A172 (cell line): ENCODE results near the gene GYPC. TPM values are rescaled to one million over a fixed set of nuclear protein-coding genes. Genes with fewer than 3 reads are reported as not detected.
"Not testable (repeated sequence)": the region's sequence is repeated elsewhere in the genome, so short reads cannot be mapped to it uniquely, and the experiment has no call there.

ENCODE experiments used
- DNase-seq: peaks from one replicate; pipeline ENCODE4 v3.0.0-alpha.2; 2015; ENCODE audit warnings: low spot score
- total RNA-seq: library from RNA; depleted of rRNA; stranded (reverse); fragments of >200 nt; shearing (Covaris generic); gene quantifications from 2 replicates; pipeline ENCODE4 v1.2.3, GENCODE V29; 2014

The GYPC gene
- total RNA-seq, 1 experiment from 2014 or later: 44.7 TPM

DNA sequence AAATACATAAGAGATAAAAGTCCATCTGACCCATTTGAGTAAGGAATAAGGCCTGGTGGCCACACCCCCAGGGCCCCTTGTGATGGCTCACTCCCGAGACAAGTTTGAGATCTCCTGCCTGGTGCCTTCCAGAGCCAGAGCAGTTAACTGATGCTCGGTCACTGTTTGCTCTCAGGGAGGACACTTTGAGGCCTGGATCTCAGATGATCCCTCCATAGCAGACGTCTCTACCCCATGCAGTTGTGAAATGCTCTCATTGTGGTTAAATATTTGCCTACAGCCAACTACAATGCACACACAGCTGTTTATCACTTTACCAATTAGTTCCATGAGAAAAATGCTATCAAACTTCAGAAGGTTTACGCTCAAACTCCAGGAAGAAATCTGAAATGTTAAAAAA, 12.3 kb downstream of the GYPC start:
- no peak for DNase-seq

DNA sequence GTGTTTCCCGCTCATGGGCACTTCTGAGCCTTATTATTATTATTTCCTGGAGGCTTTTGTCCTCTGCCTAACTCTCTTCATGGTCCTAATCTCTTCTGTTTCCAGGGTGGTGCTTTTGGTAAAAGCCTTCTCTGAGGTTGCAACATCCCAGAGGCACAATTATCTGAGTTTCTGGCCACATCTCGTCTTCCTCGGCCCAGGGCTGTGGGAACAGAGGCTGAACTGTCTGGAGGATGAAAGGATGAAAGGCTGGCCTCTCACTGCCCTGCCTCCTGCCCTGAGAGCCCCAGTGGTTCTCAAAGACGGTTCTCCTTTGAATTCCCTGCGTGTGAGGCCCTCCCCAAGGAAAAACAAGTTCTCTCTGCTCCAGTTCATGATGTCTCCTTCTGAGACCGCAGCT, 13.8 kb downstream of the GYPC start:
- DNase-seq: no peak

DNA sequence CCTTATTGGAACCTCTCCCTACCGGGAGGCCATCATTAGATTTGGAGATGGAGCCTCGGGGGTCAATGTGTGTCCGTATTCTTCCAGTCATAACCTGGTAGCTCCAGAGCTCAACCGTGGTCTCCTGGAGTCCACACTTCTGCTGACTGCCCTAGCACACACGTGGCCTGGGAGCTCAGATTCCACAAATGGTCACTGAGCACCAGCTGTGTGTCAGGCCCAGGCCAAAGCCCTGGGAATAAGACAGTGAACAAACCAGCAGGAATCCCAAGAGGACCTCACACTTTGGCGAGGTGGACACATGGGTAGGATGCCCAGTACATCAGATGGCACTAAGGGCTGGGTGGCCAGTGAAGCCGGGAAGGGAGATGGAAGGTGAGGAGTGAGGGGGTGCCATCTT, 15.5 kb downstream of the GYPC start:
- DNase-seq: no peak

DNA sequence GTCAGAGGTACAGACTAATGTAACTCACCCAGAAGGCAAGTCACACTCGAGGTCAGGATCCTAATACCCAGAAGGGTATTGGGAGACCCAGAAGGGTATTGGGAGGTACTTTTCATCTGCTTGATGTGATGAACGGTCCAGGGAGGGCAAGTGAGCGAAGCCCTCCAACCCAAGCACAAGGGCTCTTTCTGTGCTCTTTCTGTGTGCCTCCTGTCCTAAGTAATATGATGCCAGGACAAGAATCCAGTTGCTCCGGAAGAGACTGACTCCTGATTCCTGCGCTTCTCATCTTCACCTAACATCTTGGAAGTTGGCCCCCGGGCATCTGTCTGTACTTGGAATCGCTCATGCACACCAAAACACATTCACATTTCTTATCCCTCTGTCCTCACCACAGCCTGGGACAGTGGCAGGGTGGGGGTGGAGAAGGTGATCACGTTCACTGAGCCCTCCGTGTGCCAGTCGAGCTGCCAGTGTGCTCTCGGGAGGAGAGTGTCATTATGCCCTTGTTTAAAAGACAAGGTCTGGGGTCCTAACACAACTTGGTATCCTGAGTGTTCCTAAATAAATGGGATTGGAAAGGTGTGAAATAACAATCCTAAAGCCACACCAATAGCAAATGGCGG, 17.1 kb downstream of the GYPC start:
- no peak for DNase-seq

DNA sequence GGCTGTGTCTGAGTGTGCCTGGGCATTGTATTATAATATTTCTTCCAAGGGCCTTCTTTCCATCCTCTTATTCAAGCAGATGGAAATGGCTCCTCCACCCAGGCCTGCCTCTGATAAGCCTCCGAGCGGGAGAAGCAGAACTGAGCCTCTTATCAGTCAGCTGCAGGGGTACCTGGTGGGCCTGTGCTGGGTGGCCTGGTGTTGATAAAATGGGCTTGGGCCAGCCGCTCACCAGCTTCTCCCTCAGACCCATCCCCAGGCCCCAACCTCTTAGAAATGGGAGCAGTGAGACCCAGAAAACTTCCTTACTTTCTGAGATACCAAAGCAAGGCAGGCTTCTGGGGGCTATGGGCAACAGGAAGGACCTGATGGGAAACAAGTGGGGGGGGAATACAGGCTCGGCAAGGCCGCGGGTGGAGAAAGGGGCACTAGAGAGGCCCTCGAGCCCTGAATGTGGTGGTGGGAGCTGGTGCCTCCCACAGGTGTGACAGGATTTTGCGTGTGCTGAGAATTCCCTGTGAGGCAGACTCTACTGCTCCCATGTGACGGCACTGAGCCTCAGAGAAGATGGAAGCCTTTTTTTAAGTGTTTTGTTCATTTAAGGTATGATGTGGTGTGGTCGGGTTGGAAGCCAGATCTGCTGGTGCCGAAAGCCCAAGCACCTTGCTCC, 18.3 kb downstream of the GYPC start:
- no peak for DNase-seq

DNA sequence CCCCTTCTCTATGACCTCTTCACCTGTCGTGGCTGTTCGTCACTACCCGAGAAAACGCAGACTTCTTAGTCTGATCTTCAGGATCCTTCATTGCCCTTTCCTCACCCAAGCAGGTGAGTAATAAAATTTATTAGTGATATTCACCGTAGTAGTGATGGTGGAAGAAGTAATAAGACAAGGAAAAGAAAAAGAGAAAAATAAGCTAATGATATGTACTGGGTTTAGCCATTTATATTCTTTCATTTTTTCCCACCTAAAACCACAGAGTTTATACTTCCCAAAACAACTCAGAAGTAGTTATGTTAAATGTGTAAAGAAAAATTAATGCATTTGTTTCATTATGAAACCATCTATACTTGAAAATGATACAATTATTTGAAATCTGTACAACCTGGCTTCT, 19.7 kb downstream of the GYPC start:
- DNase-seq: no peak

DNA sequence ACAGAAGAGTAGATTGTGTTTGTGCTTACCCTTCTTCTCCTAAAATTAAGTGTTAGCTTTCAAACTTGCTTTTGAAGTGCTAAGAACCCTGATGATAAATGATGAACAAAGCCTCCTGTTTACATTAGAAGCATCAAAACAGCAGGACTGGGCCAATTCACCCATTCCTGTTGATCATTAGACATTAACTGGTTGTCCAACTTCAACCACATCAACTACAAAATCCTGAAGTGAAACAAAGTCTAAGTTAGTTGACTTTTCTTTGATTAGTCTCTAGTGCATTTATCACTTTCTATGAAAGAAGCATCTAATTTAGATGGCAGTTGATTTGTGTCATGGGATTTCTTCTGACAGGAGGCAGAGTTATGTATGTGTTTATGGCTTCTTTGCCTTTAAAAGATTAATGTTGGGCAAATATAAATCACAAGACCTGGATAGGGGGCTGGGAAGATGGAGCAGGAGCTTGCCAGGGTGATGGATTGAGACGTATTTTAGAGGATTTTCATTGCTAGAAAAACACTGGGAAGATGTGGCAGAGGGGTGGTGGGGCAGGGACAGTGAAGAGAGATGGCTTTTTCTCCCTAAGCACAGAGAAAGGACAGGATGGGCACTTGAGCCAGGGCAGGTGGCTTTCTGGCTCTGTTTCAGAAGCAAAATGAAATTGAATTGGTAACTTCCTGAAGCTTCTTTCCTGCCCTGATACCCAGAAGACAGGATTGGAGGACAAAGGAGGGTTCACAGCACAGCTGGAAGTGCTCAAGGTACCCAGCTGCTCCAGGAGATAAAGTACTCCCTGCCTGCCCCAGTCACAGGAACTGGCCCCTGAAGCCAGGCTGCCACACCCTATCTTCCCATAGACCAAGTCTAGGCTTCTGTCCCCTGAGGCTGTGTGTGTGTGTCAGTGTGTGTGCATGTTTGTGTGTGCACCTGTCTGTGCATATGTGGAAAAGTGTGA, 20.5 kb downstream of the GYPC start:
- no peak for DNase-seq

DNA sequence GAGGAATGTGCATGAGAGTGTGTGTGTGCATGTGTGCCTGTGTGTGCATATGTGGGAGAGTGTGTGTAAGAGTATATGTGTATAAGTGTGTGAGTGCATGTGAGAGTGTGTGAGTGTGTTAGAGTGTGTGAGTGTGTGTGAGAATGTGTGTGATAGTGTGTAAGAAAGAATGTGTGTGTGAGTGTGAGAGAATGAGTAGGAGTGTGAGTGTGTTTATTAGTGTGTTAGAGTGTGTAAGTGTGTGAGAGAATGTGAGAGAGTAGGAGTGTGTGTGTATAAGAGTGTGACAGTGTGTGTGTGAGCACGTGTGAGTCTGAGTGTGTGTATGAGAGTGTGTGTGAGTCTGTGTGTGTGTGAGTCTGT, 21.2 kb downstream of the GYPC start:
- DNase-seq: no peak

DNA sequence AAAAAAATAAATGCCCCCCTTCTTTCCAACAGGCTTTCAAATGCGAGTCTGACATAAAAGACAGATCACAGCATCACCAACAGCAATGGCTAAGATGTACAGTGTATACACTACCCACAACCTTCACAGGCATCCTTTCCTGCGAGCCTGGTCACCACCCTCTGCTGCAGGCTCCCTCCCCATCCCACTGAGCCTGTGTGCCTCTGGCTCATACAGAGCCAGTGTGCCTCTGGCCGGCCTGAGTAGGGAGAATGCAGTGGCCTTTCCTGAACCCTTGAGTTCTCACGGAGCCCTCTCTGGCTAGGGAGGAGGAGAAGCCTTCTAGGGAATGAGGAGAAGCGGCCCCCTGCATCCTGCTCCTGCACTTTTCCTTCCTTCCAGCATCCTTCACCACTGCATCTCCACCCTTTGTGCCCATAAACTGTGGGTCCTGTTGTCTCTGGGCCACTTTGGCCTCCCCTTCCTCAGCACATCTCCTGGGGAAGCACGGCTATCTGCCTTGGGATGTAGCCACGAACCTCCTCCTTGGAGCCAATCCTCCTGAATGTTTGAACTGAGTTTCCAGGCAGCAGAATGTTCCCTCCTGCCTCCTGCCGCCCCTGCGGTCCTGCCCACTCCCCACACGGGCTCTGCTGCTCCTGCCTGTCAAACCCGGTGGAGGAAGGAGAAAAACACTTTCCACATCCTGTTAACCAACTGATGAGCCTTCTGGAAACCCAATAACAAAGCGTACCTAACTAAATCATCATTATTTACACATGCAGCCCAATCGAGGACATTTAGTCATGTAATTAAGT, 22.5 kb downstream of the GYPC start:
- no peak for DNase-seq

DNA sequence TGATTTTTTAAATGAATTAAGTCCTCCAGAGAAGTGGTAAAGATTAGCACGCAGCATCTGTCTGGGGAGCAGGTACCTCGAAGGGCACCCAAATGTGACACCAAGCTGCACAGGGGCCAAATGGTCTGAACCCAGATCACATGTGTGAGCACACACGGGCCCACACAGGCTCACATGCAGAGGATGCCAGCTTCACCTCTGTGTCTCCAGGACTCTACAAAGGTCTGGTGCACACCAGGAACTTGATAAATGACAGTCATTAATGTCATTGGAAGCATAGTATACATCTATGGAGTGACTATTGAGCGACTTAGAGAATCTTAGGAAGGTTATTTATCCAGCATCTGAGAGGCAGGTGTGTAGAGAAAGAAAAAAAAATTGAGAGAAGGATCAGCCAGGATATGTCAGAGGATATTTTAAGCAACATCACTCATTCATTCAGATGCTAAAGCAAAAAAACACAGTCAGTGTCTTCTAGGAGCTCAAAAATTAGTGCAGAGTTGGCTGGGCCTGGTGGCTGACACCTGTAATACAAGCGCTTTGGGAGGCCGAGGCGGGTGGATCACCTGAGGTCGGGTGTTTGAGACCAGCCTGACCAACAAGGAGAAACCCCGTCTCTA, 23.2 kb downstream of the GYPC start:
- no peak for DNase-seq

DNA sequence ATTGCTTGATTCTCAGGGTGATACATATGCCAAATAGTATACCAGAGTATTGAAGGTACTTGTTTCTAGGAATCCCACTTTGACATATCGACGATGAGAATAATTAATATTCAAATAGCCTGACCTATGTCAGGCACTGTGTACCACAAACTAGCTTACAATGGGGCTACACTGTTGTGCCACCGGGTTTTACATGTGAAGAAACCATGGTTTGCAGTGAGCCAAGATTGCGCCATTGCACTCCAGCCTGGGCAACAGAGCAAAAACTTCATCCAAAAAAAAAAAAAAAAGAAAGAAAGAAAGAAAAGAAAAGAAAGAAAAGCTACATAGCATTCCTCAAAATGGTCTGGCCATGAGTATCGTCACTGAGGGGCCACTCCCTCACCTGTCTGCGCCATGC, 25.5 kb downstream of the GYPC start:
- no peak for DNase-seq

DNA sequence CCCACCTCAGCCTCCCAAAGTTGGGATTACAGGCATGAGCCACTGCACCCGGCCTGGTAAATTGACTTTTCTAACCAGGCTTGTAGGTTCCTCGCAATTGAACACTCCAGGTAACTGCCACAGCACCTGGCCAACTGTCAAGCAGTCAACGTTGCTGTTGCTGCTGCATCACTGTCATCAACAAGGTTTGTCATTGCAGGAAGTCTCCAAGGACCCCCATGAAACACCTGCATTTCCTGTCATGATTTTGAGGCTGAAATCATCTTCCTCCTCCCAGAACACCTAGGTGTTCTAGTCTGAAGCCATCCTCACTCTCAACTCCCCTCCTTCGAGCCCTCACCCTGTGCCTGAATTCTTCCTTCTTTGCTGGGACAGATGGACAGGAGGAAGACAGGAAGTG, 29.7 kb downstream of the GYPC start:
- DNase-seq: no peak

DNA sequence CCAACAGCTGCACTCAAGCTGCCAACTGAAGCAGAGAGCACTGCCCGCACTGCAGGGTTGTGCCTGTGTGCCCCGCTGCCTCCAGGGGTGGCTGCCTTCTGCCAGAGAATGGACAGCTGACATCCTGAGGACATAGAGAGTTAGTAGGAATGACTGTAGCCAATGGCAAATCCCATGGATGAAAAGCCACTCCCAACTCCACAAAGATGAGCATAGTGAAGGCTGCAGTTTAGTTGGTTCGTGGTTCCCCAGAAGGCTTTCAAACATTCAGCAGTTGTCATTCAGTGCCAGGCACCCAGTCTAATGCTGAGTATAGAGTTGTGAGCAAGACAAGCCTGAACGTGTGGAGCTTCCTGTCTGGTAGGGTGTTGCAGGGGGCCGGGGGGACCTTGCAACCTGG, 30.3 kb downstream of the GYPC start:
- DNase-seq: no peak

DNA sequence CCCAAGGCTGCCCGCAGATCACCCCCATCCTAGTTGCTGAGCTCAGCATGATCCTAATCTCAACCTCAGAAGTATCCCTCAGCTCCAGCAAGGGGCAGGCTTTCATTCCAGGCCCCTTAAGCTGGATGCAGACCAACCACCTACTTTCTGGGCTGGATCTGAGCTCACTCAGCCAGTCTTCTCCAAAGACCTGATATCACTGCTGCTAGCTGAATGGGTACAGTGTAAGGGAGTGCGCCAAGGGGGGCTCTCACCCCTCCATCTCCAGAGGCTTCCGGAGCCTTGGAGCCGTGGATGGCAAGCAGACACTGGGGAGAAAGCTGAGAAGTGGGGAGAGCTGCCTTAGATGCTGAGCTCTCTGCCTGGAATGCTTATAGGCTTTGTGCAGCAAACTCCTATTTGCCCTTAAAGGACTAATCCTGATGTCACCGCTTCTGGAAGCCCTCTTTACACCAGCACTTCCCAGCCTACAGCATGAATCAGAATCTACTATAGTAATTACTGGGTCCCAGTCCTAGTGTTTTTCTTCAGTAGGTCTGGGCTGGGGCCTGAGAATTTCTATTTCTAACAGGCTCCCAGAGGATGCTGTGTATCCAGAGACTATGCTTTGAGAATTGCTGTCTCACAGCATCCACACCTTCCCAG, 31.0 kb downstream of the GYPC start:
- no peak for DNase-seq

DNA sequence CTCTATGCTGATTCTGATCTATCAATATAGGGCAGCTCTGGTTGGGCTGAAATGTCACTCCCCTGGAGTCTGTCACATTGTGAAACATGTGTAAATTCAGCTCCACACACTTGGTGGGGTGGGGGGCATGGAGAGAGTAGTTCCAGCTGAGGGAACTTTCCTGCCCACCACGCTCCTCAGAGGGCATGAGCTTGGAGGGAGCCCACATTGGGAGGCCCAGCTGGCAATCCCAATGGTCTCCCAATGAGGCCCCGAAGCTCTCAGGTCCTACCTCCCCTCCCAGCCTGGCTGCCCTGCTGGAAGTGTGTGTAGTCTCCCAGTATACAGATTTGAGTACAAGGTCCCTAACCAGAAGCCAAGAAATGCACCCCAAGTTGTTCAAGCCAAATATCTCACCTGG, 31.5 kb downstream of the GYPC start:
- no peak for DNase-seq

DNA sequence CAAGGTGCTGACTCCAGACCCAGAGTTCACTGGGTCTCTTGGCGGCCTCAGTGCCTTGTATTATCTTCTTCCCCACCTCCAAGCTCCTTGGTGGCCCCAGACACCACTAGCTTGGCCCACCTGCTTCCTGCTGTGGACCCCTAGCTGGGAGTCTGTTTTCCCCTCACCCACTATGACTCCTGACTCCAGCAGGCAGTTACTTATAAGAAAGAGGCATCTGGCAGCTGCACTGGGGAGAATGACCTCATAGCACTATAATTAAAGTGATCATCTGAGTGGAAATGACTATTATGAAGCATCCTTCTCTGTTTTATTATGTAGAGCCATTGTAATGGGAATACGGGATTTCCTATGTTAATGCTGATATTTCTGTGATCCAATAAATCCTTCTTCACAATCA, 32.6 kb downstream of the GYPC start:
- not testable (repeated sequence) for DNase-seq

DNA sequence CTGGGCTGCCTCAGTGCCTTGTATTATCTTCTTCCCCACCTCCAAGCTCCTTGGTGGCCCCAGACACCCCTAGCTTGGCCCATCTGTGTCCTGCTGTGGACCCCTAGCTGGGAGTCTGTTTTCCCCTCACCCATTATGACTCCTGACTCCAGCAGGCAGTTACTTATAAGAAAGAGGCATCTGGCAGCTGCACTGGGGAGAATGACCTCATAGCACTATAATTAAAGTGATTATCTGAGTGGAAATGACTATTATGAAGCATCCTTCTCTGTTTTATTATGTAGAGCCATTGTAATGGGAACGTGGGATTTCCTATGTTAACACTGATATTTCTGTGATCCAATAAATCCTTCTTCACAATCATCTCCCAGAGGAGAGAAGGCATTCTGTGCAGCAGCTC, 36.3 kb downstream of the GYPC start:
- not testable (repeated sequence) for DNase-seq

DNA sequence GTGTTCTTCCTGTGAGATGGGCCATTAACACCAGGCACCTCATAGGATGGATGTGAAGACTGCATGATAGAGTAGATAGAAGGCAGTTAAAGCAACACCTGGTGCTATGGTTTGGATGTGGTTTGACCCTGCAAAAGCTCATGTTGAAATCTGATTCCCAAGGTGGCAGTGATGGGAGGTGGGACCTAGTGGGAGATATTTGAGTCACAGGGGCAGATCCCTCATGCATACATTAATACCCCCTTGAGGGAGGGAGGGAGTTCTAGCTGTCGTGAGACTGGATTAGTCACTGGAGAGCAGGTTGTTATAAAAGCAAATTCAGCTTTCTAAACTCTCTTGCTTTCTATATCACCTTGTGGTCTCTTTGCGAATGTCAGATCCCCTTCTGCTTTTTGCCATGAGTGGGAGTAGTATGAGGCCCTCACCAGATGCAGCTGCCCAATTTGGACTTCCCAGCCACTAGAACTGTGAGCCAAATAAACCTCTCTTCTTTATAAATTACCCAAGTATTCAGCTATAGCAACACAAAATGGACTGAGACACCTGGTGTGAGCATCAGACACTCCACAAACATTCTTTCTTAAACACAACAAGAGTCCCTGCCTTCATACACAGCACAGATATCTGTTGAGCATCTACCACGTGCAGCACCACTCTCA, 37.1 kb downstream of the GYPC start:
- not testable (repeated sequence) for DNase-seq

DNA sequence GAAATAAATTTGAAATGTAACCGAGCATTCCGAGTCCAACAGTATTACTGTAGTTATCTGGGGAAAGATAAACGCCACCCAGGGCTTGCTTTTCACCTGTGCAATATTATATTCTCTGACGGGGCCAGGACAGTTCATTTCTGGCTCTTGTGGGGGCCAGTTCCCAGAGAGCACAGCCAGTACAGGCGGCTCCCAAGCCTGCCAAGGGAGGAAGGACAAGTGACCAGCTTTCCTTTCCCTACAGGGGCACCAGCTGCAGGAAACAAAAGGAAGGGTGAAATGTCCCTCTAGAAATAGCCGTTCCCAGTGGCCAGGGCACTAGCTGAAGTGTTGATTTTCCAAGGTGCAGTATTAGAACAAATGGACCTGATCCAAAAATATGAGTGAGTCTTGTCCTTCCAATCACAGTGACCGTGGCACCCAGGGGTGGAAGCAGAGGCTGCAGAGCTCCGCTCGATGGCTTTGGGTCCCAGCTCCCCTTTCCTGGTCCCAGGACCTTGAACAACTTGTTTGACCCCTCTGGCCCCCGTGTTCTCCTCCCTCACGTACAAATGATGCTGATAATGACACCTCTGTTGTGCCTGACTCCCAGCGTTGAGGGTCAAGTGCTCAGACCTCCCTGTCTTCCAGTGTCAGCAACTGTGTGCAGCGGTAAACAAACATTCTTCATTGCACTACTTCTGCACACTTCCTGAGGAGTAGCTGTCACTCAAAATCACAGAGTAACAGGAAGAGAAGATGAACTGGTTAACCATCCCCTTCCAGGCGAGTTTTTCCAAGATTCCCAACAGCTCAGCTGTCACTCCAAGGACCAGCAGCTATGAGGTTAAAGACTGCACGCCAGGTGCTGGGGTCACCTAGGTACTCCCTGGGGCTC, 40.9 kb downstream of the GYPC start:
- DNase-seq: no peak

DNA sequence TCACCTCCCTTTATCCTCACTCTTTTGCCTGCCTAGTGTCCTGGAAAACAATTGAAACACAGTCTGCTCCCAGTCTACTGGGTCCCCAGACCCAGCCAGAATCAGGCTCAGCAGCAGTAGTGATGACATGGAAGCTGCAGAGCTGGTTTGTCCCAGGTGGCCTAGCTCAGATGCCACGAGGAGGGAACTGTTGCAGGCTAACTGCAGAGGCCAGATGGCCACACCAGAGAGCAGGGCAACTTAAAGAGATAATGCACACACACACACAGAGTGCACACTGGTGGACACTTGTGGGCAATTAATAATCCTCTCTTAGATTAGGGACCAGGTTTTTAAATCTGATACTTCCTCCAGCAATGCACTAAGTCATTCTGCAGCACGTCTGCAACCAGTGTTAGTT, 42.4 kb downstream of the GYPC start:
- no peak for DNase-seq
